Ecto neural progenitor cell (in vitro differentiated cells): ENCODE measurements around the gene P2RX1.
A peak's percentile ranks its signal among the peaks of the same experiment; 100 is the strongest.

Experiments
- DNase-seq: peaks from one replicate; pipeline ENCODE4 v3.0.0-alpha.2; 2018; ENCODE audit warnings: low spot score

Gene P2RX1

DNA sequence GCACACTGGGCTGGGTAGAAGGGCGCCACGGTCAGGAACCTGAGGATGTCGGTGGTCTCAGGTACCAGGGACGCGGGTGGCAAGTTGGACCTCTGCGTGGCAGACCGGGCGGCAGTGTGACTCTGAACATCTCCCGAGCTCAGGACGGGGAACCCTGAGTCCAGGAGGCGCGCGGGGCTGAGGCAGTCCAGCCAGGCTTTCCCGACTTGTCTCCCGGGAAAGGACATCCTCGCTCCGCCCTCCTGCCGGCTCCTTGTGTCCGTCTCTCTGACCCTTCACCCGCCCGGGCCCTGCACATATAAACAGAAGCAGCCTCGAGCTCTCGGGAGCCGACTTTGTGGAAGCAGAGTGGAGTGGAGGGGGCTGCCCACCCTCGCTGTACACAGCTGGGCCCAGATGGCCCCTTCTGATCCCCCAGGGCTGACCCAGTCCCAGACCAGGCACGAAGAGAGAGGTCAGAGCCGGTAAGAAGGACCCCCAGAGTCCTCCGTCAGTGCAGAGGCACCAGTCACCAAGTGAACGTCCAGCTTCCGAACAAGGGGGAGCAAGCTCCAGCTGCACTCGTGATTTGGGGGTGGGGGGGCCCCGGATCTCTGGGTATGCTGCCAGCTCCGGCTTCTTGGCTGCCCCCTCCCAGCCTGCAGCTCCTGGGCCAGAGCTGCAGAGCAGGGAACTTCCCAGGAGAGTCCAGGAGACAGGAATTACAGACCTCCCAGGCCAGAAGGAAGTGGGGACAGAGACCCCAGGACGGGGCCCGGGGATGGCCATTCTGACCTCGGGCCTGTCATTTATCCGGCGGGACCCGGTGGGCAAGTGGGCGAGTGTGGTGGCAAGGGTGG is 8.5 kb upstream of the P2RX1 start:
- DNase-seq: peak; percentile 68

DNA sequence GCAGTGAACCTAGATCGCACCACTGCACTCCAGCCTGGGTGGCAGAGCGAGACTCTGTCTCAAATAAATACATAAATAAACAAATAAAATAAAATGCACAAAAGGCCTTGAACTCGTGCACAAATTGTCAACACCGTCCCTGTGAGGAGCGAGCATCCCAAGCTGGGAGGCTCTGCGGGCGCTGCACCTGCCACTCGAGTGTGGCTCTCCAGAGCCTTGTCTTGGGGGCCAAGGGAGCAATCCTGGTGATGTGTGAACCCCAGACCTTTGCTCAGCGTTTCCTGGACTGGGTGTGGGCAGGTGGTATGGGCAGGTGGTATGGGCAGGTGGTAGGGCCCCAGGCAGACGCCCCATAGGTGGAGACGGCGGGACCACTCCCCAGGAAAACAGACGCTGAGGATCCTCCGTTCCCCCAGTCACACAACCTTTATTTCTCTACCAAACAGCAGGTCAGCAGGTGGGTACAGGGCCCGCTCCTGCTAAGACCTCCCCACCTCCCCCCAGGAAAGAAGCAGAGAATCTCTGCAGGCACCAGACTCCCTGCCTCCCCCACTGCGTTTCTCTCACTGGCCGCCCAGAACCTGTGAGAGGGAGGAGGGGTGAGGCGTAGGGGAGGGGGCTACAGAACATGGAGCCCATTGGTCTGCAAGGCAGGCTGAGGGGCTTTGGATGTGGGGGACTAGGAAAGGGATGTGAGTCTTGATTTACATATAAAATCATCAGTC is 7.4 kb upstream of the P2RX1 start:
- no peak for DNase-seq

DNA sequence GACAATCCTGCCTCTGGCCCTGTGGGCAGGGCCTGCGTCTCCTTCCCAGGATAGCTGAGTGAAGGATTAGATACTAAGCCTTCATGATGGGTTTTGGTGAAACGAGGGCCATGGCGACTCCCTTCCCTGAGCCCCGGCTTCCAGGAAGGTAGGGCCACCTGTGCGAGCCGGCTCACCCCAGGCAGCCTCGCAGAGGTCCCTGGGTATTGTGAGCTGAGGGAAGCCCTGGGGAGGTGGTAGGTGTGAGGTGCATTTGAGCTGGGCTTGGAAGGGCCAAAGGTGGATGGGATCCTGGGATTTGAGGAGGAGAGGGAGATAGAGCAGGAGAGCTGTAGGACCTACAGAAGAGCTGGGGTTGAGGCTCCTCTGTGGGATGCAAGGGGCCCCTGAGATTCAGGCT is 6.5 kb upstream of the P2RX1 start:
- no peak for DNase-seq

DNA sequence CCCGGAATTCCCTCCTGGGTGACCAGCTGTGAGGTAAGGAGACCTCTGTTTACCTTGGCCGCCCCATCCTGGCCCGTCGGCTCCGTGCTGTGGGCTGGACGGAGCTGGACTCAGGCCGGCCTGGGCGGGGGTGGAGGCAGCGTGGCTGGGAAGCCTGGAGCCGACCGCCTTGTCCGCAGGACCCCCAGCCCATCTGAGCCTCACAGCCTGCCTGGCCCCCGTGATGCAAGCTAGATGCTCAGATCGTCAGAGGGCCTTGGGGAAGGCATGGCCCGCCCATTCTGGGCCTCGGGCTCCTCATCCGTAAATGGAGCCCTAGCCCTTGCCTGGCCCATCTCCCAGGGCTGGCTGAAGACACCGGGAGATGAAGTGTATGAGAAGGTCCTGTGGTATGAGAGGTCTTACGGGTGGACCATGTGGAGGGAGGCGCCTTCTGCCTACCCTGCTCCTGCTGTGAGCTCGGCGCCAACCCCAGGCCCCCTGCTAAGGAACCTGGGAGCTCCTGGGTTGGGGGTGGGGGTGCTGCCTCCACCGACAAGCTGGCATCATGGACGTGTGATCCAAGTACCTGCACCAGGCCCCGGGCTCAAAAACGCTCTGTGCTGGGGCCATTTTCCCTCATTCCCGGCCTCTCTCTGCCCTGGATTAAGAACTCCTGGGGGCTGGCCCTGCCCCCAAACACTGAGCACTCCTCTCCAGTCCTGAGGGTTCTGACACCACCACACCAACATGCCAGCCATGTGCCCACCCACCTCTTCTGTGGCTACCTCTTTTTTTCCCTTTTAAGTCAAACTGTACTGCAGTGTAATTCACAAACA is 5.4 kb upstream of the P2RX1 start:
- no peak for DNase-seq

GRCh38 chr17:3921006-3921405 is 4.7 kb upstream of the P2RX1 start:
- DNase-seq: no peak

DNA sequence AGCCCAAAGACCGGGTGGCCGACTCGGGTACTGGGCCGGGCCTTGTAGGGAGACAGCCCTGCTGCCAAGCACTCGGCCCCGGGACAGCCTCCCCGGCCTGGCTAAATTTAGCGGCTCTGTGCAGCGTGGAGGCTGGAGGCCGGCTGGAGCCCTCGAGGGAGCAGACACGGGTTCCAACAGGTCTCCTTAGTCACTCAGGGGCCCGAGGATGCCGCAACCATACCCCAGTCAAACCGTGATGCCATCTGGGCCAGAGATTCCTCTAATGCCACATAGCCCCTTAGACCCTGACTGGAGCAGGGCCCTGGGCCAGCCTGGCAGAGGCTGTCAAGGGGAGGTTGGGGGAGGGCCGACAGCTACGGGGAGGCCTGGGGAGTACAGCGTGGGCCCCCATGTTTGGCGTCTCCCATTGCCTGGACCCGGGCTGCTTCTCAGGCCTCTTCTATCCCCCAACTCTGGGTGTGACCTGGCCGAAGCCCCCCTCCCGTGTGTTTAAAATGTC is 2.9 kb upstream of the P2RX1 start:
- no peak for DNase-seq

DNA sequence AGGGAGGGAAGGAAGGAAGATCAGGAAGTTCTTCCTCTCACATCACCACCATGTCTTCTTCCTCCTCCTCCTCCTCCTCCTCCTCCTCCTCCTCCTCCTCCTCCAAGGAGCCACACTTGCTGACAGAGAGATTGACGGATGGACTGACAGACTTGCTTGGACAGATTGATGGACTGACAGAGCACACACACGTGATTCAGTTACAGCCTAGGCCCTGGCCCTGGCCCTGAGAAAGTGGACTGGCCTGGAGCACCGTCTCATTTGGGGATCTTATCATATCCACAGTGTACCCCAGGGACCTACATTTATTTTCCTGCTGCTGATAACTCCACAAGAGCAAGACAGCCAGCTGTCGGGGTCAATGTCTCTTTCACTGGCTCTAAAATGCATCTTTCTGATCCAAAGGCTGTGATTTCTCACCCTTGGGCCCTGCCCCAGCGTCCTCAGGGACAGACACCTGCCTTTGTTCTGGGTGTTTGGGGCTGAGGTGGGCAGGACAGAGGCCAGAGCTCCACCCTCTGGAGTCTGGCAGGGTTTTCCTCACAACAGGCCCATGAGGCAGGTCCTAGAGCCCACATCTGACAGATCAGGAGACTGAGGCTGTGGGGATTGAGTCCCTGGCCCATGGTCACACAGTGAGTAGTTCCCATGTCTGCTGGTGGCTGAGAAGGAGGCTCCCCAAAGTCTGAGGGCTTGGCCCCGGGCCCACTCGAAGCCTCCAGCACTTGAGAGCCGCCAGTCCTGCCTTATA is 2.3 kb upstream of the P2RX1 start:
- DNase-seq: no peak

DNA sequence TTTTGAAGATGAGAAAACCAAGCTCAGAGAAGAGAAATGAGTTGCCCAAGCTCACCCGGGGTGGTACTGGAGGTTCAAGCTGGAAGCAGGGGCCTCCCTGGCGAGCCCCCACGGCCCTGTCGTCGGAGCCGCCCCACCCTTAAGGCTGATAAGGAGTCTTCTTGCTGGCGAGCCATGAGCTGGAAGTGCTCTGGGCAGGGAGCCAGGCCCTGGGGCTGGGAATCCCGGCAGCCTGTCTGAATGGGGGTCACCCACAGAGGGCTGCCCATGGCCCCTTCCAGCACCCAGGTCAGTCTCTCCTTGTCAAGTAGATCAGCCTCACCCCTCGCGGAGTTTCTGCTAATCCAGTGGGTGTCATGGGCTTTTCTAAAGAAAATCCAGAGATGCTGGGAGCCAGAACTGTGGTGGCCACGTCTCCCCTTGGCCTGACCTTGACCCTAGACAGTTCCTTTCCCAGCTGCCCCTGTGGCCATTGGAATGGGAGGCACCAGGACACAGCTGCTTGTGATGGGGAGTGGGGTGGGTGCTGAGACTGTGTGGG is 1.2 kb upstream of the P2RX1 start:
- DNase-seq: no peak

GRCh38 chr17:3916825-3917224 is 560 bp upstream of the P2RX1 start:
- no peak for DNase-seq

DNA sequence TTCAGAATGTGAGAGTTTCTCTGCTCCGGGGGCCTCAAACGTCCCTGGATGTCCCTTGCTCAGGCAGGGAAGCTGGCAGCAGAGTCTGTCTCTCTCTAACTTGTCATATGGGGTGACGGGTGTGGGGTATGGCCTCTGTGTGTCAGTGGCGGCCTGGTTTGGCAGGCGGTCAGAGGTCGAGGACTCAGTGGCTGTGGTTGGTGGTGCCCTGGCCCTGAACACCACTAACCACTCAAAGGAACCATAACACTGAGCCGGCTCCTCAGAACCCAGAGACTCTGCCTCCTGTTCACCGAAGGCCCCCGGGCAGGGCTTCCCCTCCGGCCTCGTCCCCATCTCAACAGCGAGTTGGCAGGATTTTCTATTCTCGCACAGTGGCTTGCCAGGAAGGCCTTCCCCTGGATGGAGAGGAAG is 677 bp downstream of the P2RX1 start:
- no peak for DNase-seq

DNA sequence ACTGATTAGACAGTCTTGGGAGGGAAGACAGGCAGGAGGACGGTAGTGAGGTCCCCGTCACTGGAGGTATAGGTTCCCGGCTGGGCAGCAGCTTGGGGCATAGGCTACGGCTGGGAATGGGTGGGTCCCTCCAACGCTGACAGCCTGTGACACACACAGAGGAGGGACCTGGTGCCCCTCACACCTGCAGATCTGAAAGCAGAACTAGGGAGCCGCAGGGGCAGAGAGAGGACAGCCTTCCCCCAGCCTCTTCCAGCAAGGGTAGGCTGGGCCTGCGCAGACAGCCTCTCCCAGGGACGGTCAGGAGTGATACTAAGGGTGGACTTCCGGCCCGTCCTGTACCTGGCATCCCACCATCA is 2.0 kb downstream of the P2RX1 start:
- DNase-seq: no peak

- DNase-seq: peak; percentile 95
These were observed 2.5 kb downstream of the P2RX1 start for GRCh38 chr17:3913531-3914311.

DNA sequence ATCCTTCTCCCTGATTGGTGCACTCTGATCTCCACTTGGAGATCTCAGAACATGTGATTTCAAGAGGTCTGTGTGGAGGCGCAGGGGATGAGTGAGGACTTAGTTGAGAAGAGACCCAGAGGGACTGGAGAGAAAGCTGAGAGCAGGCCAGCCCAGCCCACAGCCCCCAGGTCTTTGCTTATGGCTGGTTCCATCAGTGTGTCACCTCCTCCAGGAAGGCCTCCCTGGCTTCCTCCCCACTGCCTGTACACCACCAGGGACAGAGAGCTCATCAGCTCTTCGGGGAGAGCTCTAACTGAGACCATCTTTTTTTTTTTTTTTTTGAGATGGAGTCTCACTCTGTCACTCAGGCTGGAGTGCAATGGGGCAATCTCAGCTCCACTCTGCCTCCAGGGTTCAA is 3.4 kb downstream of the P2RX1 start:
- DNase-seq: no peak

DNA sequence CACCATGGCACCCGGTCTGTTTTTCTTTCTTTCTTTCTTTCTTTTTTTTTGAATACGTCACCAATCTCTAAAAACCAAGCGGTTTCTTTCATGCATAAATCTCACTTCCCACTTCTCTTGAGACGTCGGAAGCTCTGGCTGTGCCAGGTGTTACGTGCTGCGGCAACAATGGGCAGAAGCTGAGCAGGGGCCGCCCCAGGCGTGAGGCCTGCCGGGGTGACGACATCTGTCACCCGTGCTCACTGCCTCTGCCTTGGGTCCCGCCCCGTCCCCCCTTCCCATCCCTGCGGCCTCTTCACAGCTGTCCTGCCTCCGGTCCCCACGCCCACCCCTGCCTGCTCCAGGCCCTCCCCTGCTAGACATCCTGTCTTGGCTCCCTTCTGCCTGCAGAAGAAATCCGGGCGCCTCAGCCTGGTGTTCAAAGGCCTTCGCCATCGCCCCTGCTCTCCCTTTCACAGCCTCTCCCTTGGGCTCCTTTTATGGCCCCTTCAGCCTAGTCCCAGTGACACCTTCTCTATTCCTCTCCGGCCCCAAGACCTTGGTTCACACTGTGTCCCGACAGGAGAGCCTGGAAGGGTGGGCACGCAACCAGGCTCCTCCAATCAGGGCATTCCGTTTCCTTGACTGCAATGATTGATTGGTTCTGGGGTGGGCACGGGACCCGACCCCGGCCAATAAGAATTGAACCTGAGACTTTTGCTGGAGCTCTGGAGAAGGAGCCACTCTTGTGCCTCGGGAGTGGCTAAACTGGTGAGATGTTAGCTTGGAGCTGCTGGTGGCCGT is 4.8 kb downstream of the P2RX1 start:
- no peak for DNase-seq

DNA sequence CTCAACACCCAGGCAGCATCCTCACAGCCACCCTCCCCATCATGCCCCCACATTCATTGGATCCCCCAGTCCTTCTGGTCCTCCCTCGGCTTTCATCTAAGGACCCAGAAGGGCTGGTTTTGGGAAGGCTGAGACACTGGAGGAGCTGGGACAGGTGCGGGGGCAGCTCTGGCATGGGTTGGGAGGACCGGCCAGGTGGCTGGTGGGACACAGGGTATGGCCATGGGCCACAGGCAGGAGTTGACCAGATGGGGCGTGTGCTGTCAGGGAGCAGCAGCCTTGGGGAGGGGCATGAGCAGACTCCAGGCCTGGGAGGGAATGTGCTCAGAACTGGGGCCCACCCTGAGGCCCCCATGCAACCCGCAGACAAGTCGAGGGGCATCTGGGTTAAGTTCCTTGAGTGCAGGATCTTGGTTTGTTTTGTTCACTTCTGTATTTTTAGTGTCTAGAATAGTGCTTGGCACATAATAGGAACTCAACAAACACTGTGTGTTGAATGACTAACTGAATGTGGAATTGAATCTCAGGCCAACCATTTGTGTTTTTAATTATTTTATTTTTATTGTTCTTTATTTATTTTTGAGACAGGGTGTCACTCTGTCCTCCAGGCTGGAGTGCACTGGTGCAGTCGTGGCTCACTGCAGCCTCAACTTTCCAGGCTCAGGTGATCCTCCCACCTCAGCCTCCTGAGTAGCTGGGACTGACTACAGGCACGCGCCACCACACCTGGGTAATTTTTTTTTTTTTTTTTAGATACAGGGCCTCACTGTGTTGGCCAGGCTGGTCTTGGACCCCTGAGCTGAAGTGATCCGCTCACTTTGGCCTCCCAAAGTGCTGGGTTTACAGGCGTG is 5.6 kb downstream of the P2RX1 start:
- no peak for DNase-seq

DNA sequence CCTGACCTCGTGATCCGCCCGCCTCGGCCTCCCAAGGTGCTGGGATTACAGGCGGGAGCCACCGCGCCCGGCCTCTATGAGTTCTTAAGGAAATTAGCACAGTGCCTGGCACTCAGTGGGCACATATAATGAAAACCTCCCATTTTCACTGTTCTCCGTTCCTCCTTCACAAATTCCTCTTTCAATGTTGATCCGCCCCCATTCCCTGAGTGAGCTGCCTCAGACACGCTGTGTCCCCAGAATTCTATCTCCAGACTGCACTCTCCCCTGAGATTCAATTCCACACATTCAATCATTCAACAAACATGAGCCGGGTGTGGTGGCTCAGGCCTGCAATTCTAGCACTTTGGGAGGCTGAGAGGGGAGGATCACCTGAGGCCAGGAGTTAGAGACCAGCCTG is 7.0 kb downstream of the P2RX1 start:
- DNase-seq: no peak

- DNase-seq: no peak
These were observed 8.6 kb downstream of the P2RX1 start for GRCh38 chr17:3907483-3908216.

GRCh38 chr17:3906881-3907280 is 9.4 kb downstream of the P2RX1 start:
- DNase-seq: no peak
